ENCODE measurements around the gene SLC35D3.
"Not testable (repeated sequence)": the region's sequence is repeated elsewhere in the genome, so short reads cannot be mapped to it uniquely, and the experiment has no call there.

Gene SLC35D3

GRCh38 chr6:136921936-136922684 is at the start of gene SLC35D3:
Gene SLC35D3, plus strand, starts transcription at chr6:136922301. Its CDS starts 128 bp downstream, at chr6:136922429.
- DNase-seq, result no peak

GRCh38 chr6:136873748-136874147 is 48.4 kb upstream of the SLC35D3 start:
- no peak for DNase-seq

GRCh38 chr6:136876469-136876868 is 45.6 kb upstream of the SLC35D3 start:
- not testable (repeated sequence) for DNase-seq

GRCh38 chr6:136880748-136881460 is 41.2 kb upstream of the SLC35D3 start:
- no peak for DNase-seq

- peak; percentile 14 for DNase-seq
These were observed 36.0 kb upstream of the SLC35D3 start for GRCh38 chr6:136886091-136886490.

GRCh38 chr6:136887953-136888352 is 34.1 kb upstream of the SLC35D3 start:
- DNase-seq, result no peak

- no peak for DNase-seq
These were observed 32.6 kb upstream of the SLC35D3 start for GRCh38 chr6:136889271-136890193.

- no peak for DNase-seq
These were observed 31.8 kb upstream of the SLC35D3 start for GRCh38 chr6:136890194-136890839.

- peak; percentile 19 for DNase-seq
These were observed 31.1 kb upstream of the SLC35D3 start for GRCh38 chr6:136890986-136891385.

- DNase-seq, result no peak
These were observed 28.9 kb upstream of the SLC35D3 start for GRCh38 chr6:136893187-136893586.

- DNase-seq, result no peak
These were observed 26.2 kb upstream of the SLC35D3 start for GRCh38 chr6:136895901-136896300.

- DNase-seq, result no peak
These were observed 25.0 kb upstream of the SLC35D3 start for GRCh38 chr6:136897071-136897470.

- no peak for DNase-seq
These were observed 20.8 kb upstream of the SLC35D3 start for GRCh38 chr6:136901212-136901784.

GRCh38 chr6:136904477-136904876 is 17.6 kb upstream of the SLC35D3 start:
- not testable (repeated sequence) for DNase-seq

GRCh38 chr6:136914947-136915346 is 7.2 kb upstream of the SLC35D3 start:
- DNase-seq, result no peak

- no peak for DNase-seq
These were observed 3.4 kb upstream of the SLC35D3 start for GRCh38 chr6:136918706-136919105.

- no peak for DNase-seq
These were observed 1.9 kb upstream of the SLC35D3 start for GRCh38 chr6:136920216-136920615.

GRCh38 chr6:136920671-136921380 is 1.3 kb upstream of the SLC35D3 start:
- no peak for DNase-seq

- DNase-seq, result no peak
These were observed 643 bp upstream of the SLC35D3 start for GRCh38 chr6:136921381-136921935.

- no peak for DNase-seq
These were observed 545 bp downstream of the SLC35D3 start for GRCh38 chr6:136922685-136923006.

All from activated CD4-positive, alpha-beta T cell treated with anti-CD3 and anti-CD28 coated beads, Interleukin-2, amount 50 U/mL, for 16 hours (primary cell).